Stimulated activated CD4-positive, alpha-beta T cell treated with anti-CD3 and anti-CD28 coated beads, TNF-alpha, amount 100 ng/mL, for 24 hours (primary cell): Measurements from ENCODE around the gene TGFBI.

Experiments
- DNase-seq, 3 experiments: peaks; one replicate each; pipeline ENCODE4 v3.0.0-alpha.2; 2020; ENCODE audit warnings: low read depth in 3 of 3

The TGFBI gene

DNA sequence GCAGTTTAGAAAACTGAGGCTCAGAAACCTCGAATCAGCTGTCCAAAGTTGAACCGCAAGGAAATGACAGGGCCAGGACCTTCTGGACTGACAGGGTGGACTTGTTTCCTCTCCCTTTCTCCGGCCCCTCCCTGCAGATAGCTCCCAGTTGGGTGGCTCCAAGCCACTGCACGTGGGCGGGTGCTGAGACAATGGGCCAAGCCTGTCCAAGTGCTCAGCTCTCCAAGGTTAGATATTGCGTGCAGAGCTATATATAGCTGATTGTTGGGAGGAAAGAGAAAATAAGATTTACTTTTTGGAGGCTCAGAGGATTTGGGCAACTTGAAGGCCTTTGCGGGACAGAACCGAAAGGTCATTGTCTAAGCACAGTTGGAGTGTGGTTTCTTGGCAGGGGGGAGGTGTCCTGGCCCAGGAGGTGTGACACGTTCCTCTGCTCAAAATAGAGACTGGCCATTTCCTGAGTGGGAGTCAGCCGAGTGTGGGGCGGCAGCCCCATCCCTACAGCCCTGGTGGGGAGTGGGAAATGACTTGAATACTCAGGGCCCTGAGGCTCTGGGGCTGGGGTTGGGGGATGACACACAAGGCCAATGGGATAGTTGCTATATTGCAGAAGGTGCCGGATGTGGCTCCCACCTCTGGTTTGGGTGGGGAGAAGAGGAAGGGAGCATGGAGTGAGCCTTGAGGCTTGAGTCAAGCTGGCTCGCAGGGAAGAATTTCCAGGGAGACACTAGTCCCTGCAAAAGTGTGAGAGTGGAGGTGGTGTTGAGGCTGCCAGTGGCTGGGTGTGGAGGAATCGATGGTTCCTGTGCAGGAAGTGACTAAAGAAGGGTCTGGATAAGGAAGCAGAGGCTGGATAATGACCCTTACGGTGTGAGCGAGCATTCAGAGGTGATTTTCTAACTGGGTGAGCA, 59.4 kb downstream of the TGFBI start:
- DNase-seq: no peak

DNA sequence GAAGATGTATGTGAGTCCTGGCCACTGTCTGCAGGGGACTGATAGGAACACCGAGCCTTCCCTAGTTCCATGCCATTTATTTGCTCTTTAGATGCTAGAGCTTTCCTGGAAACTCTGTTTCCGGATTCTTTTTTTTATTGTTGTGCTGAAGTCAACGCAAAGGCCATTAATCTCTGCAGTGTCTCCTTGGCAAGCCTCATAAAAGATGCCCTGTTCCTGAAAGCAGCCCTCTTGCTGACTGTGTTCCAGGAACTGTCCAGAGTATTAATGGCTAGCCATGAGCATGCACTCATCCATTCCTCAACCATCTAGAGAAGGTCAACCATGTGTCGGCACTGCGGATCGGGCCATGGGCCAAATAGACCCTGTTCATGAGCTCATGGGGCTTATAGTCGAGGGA, 61.0 kb downstream of the TGFBI start:
- no peak for DNase-seq

DNA sequence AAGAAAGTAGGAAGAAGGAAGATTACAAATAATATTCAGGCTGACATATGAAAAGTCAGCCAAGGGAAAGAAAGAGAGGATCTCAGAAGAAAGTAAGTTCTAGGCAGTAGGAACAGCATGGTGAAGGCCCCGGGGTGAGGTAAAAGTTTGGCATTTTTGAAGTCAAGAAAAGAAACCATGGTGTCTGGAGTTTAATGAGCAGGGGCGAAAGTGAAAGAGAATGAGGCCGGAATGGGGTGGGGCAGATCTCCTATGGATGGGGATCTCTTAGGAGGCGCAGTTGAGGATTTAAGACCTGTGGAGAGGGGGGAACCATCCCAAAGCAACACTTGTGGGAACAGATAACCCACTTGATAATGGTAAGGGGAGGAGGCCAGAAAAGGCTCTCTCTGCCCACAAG, 61.5 kb downstream of the TGFBI start:
- DNase-seq: no peak

DNA sequence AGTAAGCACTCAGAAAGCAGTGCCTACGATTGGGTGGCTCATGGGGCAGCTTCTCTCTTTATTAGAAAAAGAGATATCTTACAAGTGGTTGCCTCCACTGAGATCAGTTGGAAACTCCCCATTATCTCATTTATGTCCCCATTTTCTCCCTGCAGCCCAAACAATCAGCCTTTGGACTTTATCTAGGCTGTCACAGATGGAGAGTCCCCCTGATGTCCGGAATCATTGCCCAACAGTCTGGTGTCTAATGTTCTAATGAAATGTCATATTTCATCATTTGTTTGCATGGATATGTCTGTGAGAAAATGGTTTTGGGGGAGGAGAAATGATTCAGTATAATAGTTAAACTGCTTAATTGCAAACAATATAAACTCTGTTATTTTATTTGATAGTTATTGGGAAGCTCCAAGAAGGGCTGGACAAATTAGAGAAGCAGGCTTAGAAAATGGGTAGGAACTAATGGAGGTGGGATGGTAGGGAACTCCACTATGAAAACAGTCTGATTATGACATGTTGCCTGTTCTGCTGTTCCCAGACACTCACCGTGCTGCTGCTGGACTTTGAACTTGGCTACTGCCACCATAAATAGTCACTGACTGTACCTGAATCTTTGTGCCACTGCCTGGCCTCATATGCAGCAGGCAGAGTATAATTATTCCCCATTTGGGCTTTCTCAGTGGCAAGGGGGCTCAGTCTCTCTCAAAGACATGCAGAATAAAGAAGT, 65.6 kb downstream of the TGFBI start:
- DNase-seq: no peak

DNA sequence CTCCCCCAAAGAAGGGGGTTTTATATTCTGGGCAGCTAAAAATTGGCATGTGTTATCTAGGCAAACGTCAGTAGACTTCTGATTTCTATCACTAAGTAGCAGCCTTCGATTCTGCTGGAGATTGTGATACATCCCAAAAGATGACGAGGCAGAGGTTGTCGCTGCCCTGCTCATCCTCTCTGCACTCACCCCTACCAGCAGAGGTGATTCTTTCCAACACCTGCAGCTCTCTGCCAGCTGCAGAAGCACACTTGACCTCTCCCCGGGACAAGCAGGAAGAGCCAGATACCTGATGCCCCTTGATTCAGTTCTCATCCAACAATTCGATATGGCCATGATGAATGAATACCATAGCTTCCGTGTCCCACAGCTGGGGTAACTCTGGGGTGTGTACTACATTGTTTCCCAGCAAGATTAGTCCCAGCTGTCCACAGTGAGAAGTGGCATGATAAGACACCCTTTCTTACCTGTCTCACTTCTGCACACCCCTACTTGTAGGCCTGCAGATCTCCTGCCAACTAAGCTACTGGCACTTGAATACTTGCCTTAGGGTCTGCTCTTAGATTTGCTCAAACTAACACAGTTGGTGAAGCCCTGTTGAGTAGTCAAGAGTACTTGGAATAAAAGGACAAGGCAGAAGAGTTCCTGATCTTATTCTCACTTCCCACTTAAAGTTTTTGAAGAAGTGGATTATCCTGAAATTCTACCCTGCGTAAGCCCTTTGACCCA, 66.3 kb downstream of the TGFBI start:
- no peak for DNase-seq

DNA sequence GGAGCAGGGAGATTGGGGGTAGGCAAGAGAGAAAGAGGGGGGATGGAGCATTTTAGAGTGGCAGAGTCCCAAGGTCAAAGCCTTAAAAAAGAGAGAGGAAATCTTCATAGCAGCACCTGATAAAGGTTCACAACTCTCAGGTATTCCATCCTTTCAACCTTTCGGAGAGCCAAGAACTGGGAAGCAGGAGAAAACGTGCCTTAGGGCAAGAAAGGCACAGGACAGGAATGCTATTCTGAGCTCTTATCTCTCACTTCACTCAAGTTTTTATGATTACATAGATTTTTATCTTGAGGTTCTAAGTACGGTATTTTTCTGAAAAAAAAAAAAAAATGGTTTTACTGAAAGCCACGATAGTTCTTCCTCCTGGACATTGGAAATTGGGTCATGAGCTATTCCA, 69.4 kb downstream of the TGFBI start:
- no peak for DNase-seq

DNA sequence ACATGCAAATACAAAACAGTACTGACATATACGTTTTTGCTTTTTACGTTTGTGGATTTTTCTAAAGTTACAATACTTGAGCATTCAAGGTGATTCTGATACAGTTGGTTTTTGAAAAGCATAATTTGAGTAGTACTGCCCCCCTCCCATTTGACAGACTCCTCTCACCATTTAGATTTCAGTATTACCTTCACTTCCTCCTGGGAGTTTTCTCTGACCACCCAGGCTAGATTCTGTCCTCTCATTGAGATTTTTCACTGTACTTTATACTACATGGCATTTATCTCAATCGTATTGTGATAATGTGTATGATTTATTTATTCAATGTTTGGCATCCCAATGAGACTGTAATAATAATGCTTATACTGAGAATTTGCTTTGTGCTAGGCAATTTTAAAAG, 71.1 kb downstream of the TGFBI start:
- no peak for DNase-seq

DNA sequence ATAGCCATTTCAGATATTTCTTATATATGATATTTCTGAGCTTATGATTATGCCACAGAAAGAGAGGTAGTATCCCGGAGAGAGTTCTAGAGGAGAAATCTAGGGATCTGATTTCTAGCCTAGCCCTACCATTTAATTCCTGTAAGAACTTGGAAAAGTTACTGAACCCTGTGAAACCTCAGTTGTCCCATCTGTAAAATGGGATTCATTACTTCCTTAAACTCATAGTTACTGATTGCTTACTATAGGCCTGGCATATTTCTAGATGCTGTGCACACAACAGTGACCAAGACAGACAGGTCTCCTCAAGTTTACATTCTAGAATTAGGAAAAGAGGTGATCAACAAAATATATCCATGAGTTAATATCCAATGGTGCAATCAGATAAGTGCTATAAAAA, 73.1 kb downstream of the TGFBI start:
- no peak for DNase-seq

DNA sequence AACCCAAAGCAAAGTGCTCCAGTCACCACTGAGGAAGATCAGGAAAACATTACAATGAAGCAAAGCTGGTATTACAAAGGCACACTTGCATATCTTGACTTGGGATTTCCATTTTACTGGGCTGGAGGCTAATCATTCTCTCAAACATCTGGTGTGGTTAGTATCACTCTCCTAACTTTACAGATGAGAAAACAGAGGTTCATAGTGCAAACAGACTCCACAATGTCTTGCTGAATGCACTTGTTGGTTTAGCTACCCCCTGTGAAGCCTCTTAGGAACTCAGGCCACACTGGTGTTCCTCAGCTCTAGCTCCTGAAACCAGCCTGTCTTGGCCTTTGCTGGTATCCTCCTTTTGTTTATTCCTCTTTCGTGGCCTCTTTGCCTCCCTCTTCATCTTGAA, 74.3 kb downstream of the TGFBI start:
- no peak for DNase-seq

DNA sequence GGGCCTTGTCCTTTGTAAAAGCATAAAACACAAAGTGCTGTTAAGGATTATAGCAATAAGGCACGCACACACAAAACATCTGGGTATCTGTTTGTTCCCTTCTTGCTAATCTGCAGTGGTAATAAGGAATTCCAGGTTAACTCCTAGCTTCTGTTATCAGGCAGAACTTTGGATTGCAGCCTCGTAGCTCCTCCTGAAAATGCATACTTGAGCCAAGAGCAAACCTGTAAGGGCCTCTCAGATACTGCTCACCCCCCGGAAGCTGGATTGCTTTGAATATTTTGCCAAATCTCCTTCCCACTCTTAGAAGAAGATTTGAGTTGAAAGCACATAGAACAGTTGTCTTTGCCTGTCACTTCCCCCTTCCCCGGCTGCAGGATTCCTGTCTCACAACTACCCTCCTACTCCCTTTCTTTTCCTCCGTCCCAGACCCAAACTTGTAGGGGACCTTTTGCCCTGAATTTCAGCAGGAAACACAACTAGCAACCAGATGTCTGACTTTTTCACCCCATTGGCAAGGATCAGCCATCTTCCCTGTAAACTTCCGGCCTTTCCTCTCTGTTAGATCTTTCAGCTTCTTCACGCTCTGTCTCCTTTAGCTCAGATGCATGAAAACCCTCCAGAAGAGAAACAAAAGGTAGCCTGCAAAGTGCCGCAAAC, 75.6 kb downstream of the TGFBI start:
- no peak for DNase-seq

DNA sequence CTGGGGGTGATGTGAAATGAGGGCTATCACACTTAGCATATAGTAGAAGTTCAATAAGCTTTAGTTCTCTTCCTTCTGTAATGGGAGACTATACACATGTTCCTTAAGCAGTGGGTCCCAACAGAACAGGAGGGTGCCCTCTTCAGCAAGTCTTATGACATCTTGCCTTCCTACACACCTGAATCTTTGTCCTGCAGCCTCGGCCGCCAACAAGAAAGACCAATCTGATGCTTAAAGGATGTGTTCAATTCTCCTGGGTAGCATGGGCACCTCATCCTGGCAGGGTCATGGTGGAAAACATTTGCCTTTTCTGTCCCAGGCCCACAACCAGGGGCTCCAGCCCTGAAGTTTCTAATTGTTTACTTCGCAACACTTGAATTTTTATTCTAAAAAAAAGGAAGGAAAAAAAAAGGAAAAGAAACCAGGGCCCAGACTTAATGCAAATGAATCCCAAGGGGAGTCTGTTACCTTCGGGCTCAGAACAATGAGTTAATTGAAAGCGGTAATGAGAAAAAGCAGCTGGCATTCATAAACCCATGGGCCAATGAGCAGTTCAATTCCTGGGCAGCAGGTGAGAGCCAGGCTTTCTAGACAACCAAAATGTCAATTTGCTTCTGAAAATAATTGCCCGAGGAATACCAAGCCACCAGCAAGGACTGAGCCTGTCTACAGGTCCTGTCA, 77.7 kb downstream of the TGFBI start:
- no peak for DNase-seq

DNA sequence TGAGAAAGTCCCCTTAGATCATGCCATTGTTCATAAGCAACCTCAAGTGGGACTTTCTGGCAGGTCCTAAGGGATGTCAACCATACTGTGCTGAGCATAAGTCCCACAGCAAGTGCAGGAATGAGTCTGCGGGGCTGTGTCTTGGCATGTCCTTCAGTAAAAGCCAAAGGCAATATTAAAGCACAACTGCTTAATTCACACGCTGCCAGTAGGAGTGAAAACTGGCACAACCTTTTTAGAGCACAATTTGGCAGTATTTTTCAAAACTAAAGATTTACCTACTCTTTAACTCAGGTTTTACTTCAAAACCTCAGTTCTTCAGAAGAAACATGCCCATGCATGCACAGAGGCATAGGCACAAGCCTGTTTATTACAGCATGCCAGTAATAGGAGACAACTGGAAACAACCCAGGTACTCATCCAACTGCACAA, 79.4 kb downstream of the TGFBI start:
- DNase-seq: no peak

DNA sequence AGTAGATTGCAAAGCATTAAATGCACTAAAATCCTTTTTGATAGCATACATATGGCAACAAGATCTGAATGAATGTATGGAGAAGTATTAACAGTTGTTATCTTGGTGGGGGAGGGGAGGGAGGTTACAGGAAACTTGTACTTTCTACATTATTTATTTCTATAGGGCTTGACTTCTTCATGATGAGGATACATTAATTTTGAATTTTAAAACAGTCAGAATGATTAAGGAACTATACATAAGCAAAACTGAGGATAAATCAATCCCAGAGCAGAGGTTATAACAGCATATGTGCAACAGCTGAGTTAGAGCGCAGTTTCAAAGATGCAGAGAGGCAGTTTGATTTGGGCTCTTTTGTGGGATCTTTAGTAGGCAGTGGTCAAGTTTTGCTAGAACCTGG, 80.0 kb downstream of the TGFBI start:
- DNase-seq: no peak

DNA sequence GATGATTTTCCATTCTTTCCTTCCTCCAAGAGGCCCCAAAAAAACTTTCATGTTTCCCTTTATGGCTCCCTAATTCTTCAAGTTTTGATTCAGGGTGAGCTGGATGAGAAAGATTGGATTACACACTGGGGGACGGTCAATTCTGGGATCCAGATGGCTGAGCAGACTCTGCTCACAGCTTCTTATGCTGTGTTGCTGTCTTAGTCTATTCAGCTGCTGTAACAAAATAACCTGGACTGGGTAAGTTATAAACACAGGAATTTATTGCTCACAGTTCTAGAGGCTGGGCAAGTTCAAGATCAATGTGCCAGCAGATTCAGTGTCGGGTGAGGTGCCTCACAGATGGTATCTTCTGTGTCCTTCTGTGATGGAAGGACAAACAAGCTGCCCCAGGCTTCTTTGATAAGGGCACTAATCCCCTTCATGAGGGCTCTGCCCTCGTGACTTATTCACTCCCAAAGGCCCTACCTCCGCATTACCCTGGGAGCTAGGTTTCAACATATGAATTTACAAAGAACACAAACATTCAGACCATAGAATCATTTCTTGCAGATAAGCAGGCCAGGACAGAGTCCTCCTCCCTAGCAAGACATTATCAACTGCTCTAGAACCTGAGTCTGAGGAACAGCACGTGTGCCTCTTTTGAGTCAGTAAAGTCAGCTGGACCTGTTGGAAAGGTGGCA, 80.8 kb downstream of the TGFBI start:
- no peak for DNase-seq
